Colon (tissue), 2 donors: ENCODE data around the gene MIPEP.

Experiments used
- FAIRE-seq: peaks from 2 replicates; lab custom pipeline; 2012; peaks lifted over from hg19 to GRCh38; lab: Jason Lieb, UNC
- donor health status: control.
- donor health status: control.

MIPEP gene

DNA sequence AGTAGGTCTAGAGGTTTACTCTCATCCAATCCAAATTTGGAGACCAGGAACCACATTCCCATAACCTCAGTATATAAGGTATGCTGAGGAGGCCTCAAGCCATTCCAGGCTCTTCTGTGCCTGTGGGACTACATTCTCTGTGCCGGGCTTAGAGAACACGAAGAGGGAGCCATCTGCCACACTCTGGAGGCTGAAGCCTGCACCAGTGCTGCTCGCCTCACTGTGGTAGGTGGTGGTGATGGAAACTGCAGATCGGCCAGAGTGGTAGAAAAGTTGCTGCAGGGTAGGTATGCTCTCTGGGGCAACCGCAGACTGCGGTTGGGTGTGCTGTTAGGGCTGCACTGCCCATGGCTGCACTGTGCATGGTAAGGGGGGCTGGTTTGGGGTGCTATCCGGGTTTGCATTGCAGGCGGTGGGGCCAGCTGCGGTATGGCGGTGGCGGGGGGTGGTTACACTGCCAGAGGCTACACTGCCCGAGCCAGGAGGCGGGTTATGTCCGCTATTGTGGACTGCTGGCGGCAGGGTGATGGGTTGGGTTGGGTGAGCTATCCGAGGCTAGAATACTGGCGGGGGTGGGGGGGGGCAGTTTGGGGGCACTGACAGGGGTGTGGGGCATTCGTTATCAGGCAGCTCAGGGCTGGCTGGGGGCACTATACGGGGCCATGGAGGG, 174.0 kb downstream of the MIPEP start:
- FAIRE-seq = no peak

DNA sequence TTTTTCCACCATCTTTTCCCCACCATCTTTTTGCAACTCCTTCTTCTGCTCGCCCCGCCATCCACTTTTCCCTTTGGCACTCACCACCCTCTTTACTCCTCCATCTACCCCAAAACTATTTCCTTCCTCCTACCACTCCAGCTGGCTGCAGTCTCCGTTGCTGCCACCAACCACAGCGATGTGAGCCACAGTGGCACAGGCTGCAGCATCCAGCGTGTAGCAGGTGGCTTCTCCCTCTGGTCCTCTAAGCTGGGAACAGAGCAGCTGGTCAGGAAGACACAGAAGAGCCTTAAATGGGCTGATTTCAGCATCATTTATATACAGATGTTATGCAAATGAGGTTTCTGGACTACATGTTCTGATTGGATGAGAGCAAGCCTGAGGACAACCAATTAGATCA, 174.5 kb downstream of the MIPEP start:
- no peak for FAIRE-seq

DNA sequence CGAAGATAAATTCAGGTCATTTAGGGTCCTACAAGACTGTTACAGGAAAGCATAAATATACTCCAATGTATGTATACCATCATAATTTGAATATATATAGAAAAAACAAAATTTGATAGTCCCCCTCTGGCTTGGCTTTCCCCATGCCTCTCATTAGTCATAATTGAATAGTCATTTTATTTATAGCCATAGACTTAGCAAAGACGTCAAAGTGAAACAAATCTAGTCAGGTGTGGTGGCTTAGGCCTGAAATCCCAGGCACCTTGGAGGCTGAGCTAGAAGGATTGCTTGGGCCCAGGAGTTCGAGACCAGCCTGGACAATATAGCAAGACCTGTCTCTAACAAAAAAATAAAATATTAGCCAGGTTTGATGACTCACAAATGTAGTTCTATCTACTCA, 177.8 kb downstream of the MIPEP start:
- no peak for FAIRE-seq

DNA sequence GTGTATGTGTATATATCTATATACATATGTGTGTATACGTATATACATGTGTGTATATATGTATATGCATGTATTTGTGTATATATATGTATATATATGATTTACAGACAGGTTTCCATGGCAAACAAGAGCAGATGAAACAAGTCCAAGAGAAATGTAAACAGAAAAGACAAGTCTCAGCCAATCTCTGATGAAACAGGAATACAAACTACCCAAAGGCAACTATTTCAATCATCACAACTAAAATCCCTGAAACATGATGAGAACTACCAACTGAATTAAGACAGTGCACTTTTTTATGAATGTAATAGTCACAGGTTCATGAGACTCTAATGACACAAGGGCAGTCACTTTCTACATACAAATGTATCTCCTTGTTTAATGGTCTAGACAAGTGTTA, 178.8 kb downstream of the MIPEP start:
- FAIRE-seq = no peak

DNA sequence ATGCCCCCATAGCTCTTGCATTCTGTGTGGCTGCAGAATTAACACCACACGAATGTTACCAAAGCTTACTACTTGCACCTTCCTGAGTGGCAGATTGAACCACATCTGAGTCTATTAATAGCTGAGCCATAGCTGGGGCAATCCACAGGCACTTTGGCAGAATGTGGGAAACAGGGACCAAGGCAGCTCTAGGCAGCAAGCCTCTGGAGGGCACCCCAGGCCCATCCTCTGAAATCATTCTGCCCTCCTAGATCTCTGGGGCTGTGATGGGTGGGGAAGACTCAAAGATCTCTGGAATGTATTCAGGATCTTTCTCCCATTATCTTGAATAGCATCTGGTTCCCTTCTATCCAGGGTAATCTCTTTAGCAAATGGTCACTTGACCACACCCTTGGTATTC, 179.7 kb downstream of the MIPEP start:
- FAIRE-seq = no peak

DNA sequence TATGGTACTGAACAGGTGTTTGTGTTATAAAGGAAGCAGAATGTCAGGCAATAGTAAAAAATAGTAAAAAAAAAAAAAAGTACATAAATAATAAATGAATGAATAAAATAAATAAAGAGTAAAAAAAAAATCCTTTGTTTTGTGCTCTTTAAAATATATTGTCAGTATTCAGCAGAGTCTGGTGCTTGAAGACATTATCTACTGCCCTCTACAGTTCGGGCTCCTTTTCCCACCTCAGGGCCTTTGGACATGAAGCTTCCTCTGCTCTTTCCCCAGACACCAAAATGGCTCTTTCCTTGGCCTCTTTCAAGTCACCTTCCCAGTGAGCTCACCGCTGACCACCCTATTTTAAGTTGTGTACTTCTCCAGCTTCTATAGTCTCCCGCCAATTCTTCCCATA, 181.5 kb downstream of the MIPEP start:
- FAIRE-seq = no peak

DNA sequence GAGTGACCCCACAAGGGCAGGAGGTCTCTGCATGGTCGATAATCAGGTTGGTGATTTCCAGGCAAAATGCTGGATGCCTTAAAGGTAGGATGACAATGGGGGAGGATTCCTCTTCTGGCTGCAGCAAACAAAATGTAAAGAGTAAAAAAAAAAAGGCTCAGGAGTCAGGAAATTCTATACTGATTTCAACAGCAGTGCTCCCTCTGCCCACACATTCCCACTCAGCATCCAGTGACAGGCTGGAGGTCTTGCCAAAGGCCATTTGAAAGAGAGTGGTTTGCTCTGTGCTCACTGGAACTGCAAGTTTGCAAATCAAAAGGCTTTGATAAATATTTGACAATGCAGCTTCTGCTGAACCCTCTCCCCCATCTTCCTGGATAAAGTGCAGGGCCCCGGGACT, 183.6 kb downstream of the MIPEP start:
- no peak for FAIRE-seq

DNA sequence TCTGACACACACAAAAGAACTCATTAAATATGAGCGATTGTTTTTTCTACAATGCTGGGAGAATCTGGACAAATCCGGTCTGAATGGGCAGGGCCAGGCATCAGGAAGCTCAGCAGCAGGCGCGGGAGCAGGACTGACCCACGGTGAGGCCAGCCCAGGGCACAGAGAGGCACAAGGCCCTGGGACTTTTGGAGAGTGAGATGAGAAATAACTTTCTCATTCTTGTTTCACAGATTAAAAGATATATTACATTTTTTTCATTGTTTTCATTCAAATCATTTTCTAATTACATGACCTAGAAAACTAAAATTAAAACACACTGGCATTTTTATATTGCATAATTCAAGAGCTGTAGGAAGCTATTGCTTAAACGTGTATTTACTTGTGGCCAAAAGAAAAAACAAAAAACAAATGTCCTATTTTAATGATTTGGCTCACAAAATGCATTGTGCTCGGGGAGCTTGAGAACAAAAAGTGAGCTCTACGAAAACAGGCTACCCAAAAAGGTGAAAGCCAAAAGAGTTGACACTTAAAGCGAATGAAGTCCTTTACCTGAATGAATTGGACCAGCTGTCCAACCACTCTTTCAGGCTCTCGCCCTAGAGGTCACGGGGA, 185.8 kb downstream of the MIPEP start:
- FAIRE-seq = no peak

DNA sequence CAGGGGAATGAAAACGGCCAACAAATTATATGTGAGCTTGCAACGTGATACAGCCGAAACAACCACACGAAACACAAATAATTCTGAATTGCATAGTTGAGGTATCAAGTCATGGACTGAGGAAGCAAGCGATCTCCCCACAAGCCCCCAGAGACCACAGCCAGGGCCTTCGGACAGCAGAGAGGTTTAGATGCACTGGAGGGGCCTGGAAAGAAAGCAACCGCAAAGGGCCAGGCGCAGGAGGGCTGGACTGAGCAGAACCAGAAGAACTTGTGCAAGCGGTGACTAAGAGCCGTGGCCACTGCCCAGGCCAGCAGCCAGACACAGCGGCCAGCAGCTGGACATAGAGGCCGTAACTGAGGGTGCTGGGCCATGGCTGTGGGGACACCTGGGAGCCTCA, 187.6 kb downstream of the MIPEP start:
- no peak for FAIRE-seq

DNA sequence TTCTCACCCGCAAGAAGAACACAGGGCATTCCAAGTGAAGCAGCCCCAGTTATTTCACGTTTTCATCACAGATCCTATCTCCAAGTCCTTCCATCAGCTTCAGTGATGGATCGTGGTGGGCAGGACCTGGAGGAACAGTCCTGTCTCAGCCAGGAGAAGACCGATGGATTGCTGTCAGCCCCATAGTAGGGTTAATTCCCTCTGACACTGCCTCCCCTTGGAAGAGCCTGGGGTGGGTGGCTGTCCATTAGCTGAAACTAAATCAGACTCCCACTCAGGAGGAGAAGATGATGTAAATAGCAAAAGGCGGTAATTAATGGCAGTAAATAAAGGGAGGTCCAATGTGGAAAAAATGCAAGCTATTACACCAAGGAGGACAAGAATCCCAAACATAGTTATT, 188.0 kb downstream of the MIPEP start:
- FAIRE-seq = no peak

DNA sequence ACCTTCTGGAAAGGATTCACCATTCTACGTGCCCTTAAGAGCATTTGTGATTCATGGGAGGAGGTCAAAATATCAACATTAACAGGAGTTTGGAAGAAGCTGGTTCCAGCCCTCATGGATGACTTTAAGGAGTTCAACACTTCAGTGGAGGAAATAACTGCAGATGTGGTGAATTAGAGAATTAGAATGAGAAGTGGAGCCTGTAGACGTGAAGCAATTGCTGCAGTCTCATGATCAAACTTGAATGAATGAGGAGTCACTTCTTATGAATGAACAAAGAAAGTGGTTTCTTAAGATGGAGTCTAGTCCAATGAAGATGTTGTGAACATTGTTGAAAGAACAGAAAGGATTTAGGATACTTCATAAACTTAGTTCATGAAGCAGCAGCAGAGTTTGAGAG, 189.9 kb downstream of the MIPEP start:
- FAIRE-seq = no peak

DNA sequence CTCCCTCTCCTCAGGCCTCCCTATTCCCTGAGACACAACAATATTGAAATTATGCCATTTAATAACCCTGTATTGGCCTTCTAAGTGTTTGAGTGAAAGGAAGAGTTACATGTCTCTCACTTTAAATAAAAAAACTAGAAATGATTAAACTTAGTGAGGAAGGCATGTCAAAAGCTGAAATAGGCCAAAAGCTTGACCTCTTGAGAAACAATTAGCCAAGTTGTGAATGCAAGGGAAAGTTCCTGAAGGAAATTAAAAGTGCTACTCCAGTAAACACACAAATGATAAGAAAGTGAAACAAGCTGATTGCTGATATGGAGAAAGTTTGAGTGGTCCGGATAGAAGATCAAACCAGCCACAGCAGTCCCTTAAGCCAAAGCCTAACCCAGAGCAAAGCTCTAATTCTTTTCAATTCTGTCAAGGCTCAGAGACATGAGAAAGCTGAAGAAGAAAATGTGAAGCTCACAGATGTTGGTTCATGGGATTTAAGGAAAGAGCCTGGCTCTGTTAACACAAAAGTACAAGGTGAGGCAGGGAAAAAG, 191.4 kb downstream of the MIPEP start:
- FAIRE-seq = no peak

DNA sequence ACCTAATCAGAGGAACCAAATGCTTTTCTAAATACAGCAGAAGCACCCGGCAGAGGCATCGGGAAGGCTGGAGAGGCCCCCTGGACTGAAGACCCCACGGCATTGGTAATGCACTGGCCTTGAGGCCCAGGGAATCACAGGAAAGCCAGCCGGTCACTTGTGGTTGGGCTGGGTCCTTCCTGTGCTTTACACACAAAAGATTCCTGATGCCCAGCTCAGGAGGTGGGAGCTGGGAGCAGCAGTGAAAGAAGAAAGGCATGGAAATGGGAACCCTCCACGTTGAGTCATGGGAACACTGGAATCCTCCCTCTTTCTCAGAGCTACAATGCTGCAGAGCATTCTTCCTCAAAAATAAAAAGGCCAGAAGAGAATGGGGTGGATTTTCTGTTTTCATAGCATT, 192.6 kb downstream of the MIPEP start:
- FAIRE-seq = no peak

DNA sequence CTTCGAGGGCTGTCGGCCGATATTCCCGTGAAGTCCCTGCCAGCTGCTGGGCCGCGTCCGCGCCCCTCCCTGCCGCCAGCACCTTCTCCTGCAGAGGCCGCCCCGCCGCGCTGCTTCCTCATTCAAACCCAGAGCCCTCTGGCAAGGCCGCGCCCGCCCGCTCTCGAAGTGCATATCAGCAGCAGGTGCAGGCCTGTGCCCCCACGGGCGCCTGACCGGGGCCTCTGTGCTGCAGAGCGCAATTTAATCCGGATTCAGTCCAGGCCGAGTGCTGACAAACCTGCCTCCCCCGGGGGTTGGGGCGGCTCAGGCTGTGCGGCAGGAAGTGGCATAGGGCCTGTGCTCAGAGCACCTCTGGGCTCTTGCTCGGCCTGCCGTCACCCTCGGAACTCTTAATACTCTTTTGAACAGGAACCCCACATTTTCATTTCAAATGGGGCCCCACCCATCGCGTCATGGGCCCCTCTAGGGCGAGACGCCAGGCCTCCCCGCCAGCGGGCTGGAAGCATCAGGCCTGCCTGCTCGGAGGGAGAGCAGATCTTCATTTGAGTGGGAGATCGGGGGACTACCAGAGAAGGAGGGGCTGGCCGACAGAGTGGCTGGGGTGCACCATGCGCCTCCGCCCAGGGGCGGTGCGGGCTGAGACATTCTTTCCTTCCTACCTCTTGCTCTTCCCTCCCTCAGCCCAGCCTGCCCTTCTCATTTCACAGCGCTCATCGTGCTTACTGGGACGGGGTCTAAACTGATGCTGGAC, 193.3 kb downstream of the MIPEP start:
- FAIRE-seq = no peak

DNA sequence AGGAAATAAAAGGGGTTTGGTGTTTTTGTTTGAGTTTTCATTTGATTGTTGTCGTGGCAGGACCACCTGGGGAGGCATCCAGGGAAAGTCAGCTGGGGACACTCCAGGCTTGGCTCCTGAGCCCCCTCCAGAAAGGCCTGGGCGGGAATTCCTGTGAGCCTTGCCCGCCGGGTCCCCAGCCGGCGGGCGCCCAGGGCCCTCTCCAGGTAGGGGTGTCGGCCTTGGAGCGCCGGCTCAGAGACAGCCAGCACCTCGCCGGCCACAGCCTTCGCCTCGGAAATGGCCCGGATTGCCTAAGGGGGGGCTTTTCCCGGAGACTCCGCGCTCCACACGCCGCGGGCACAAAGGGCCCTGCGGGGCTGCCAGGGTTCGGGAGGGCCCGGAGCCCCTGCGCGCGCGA, 194.0 kb downstream of the MIPEP start:
- FAIRE-seq = no peak

DNA sequence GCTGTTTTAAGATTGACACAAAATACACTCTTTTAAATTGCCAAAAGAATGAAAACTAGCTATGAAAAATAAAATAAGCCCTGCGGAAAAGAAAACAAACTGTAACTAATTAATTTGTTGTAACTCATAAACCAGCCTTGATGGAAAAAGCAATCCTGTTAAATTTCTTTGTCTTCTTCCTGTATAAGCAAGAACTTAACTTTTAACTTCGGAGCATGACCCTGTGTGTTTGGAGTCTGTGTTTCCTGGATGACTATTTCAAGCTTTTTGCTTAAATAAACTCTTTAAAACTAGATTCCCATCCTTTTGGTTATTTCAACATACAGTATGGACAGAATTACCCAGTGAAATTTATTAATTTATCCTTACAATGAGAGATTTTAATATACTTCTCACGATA, 196.4 kb downstream of the MIPEP start:
- no peak for FAIRE-seq

DNA sequence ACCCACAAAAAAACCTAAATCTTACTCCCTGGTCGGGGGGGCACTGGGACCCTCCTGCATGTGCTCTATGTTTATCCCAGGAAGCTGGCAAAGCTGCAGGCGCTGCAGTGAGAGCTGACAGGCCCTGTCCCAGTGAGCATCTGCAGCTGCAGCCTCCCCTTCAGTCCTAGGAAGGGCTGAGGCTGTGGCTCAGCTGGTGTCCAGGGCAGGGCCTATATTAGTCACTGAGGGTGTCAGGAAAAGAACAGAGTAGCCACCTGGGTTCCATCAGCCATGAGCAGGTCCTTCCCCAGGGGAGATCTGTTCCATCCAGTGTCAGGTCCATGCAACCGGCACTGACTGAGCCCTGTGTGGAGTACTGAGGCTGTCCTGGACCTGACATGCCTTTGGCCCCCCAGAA, 198.5 kb downstream of the MIPEP start:
- no peak for FAIRE-seq

DNA sequence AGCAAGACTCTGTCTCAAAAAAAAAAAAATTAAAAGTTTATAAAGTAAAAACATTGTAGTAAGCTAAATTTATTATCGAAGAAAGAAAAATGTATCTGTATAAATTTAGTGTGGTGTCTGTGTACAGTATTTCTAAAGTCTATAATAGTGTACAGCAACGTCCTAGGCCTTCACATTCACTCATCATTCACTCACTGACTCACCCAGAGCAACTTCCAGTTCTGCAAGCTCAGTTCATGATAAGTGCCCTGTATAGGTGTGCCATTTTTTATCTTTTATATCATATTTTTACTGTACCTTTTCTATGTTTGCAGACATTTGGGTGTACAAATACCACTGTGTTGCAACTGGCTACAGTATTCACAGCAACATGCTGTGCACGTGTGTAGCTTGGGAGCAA, 200.9 kb downstream of the MIPEP start:
- FAIRE-seq = no peak

DNA sequence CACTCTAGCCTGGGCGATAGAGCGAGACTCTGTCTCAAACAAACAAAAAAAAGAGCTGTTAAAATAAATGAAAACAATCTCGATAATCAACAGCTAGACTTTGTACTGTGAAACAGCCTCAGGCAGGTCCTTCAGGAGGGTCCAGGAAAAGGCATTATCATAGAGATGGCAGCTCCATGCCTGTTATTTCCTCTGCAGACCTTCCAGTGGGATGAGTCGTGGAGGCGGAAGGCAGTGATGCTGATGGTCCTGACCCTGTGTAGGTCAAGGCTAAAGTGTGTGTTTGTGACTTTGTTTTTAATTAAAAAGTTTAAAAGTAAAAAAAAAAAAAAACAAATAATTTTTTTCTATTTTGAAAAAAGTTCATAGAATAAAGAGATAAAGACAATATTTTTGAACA, 201.6 kb downstream of the MIPEP start:
- FAIRE-seq = no peak

DNA sequence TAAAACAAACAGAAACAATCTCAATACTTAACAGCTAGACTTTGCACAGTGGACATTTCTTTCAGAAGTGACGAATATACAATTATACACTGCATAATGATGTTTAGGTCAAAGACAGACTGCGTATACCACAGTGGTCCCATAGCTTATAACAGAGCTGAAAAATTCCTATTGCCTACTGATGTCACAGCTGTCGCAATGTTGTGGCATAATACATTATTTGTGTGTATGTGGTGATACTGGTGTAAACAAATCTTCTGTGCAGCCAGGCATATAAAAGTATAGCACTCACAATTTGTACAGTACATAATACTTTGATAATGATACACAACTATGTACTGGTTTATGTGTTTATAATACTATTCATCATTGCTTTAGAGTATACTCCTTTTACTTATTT, 202.3 kb downstream of the MIPEP start:
- no peak for FAIRE-seq

DNA sequence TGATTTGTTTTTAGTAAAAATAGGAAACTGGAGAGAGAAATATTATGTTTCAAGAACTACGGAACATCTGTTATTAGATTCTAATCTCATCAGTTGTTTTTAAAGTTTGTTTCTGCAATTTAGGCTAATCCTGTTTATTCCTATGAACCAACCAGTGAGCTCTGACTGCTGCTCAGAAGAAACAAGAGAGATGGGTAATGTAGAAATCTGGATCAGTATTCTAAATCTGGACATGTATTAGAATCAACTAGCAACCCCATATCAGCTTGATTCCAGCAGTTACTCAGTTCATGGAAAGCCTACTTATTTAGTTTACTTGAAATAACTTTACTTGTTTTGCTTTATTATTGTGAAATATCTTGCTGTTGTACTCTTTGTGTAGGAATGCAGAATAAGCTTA, 203.8 kb downstream of the MIPEP start:
- no peak for FAIRE-seq

DNA sequence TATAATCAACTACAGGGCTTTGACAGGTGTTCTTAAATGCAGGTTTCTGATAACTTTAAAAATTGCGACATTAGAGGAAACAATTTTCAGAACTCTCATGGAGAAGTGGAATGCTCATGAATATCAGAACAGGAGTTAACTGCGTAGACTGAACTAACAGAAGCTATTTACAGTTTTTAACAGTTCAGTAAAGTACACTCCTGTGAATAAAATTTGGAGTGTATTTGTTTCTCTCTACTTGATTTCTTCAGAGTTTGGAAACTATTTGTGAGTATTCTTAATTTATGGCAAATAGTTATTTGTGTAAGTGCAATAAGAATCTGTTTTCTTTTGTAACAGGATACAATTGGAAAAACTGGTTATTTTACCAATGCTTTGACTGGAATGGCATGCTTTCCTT, 204.6 kb downstream of the MIPEP start:
- no peak for FAIRE-seq

DNA sequence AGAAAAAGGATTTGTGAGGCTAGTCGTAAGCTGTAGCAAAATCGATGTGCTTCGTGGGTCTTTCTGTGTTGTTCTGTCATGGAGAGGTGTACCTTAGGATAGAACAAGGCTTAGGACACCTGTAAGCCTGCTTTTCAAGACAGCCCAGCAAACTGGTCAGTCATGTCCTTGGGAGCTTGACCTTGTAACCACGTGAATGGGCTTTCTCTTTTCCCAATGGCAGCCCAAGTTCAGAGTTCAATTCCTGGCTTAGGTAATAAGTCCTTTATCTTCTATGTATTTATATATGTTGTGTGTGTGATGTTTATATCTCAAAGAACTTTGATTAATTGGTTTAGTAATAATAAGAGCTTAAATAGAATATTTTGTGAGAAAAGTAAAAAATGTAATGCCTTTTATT, 206.1 kb downstream of the MIPEP start:
- no peak for FAIRE-seq
